H9 (cell line): ENCODE measurements around the gene MPZL3. TPM values are rescaled to one million over a fixed set of nuclear protein-coding genes. Genes with fewer than 3 reads are reported as not detected.

Source experiments
- DNase-seq: peaks from one replicate; pipeline ENCODE4 v3.0.0-alpha.2; 2017
- H2AFZ ChIP-seq: one replicate; pipeline ENCODE4 v1.6.1; 2013; ENCODE audit warnings: mild to moderate bottlenecking, low read length, control low read depth, moderate library complexity
- H2AK5ac ChIP-seq: 2 replicates; pipeline ENCODE4 v1.6.1; 2013; ENCODE audit warnings: low read length, control low read depth, mixed read lengths; ENCODE audit not compliant: insufficient read length
- H2BK120ac ChIP-seq: one replicate; pipeline ENCODE4 v1.6.1; 2013; ENCODE audit warnings: low read depth, mild to moderate bottlenecking, low read length, control low read depth, inconsistent platforms; ENCODE audit not compliant: poor library complexity, severe bottlenecking
- H2BK12ac ChIP-seq: 2 replicates; pipeline ENCODE4 v1.6.1; 2013; ENCODE audit warnings: low read length, control low read depth, mixed read lengths, low read depth; ENCODE audit not compliant: insufficient read length
- H2BK15ac ChIP-seq: 2 replicates; pipeline ENCODE4 v1.6.1; 2013; ENCODE audit warnings: low read depth, low read length, control low read depth
- H2BK20ac ChIP-seq: one replicate; pipeline ENCODE4 v1.6.1; 2013; ENCODE audit warnings: low read depth, mild to moderate bottlenecking, low read length, control low read depth, inconsistent platforms; ENCODE audit not compliant: poor library complexity, severe bottlenecking
- H2BK5ac ChIP-seq: 2 replicates; pipeline ENCODE4 v1.6.1; 2013; ENCODE audit warnings: low read length, control low read depth, mixed read lengths; ENCODE audit not compliant: insufficient read length
- H3K14ac ChIP-seq: 2 replicates; pipeline ENCODE4 v1.6.1; 2013; ENCODE audit warnings: low read length, control low read depth; ENCODE audit not compliant: insufficient read depth
- H3K18ac ChIP-seq: 2 replicates; pipeline ENCODE4 v1.6.1; 2013; ENCODE audit warnings: low read depth, mild to moderate bottlenecking, mixed read lengths, low read length, control low read depth; ENCODE audit not compliant: insufficient read length
- H3K23ac ChIP-seq: 2 replicates; pipeline ENCODE4 v1.6.1; 2013; ENCODE audit warnings: low read length, control low read depth, mixed read lengths, low read depth; ENCODE audit not compliant: insufficient read length
- H3K23me2 ChIP-seq: 2 replicates; pipeline ENCODE4 v1.6.1; 2013; ENCODE audit warnings: low read depth, mild to moderate bottlenecking, mixed read lengths, low read length, control low read depth; ENCODE audit not compliant: insufficient read length, poor library complexity, severe bottlenecking
- H3K27ac ChIP-seq: 2 replicates; pipeline ENCODE4 v1.5.1; 2013; ENCODE audit warnings: low read length, control low read depth, mixed read lengths, low read depth; ENCODE audit not compliant: insufficient read length
- H3K27me3 ChIP-seq: 2 replicates; pipeline ENCODE4 v1.6.1; 2013; ENCODE audit warnings: low read length, control low read depth, inconsistent platforms; ENCODE audit not compliant: insufficient read depth
- H3K4ac ChIP-seq: 2 replicates; pipeline ENCODE4 v1.6.1; 2013; ENCODE audit warnings: low read depth, mild to moderate bottlenecking, control low read depth, inconsistent platforms, low read length, moderate library complexity
- H3K4me1 ChIP-seq: 2 replicates; pipeline ENCODE4 v1.6.1; 2013; ENCODE audit warnings: low read length, control low read depth, inconsistent platforms; ENCODE audit not compliant: insufficient read depth
- H3K4me2 ChIP-seq: 2 replicates; pipeline ENCODE4 v1.6.1; 2013; ENCODE audit warnings: low read length, control low read depth, mixed read lengths; ENCODE audit not compliant: insufficient read length, insufficient read depth
- H3K56ac ChIP-seq: 2 replicates; pipeline ENCODE4 v1.6.1; 2013; ENCODE audit warnings: low read depth, mild to moderate bottlenecking, mixed read lengths, low read length, control low read depth; ENCODE audit not compliant: insufficient read length
- H3K79me1 ChIP-seq: 2 replicates; pipeline ENCODE4 v1.6.1; 2013; ENCODE audit warnings: low read depth, mild to moderate bottlenecking, moderate library complexity, low read length, control low read depth, inconsistent platforms; ENCODE audit not compliant: insufficient read depth, poor library complexity, severe bottlenecking
- H3K79me2 ChIP-seq: 2 replicates; pipeline ENCODE4 v1.6.1; 2013; ENCODE audit warnings: low read length, control low read depth, inconsistent platforms; ENCODE audit not compliant: insufficient read depth
- H3K9ac ChIP-seq: 2 replicates; pipeline ENCODE4 v1.6.1; 2013; ENCODE audit warnings: low read length, control low read depth, mixed read lengths; ENCODE audit not compliant: insufficient read length; ENCODE audit errors: extremely low read depth
- H3K9me3 ChIP-seq: one replicate; pipeline ENCODE4 v1.6.1; 2013; ENCODE audit warnings: low read depth, low read length, inconsistent platforms; ENCODE audit not compliant: control insufficient read depth
- H3T11ph ChIP-seq: one replicate; pipeline ENCODE4 v1.6.1; 2013; ENCODE audit warnings: mild to moderate bottlenecking, low read length, control low read depth, inconsistent platforms
- H4K20me1 ChIP-seq: one replicate; pipeline ENCODE4 v1.6.1; 2013; ENCODE audit not compliant: control insufficient read depth, insufficient read length, insufficient read depth
- H4K5ac ChIP-seq: 2 replicates; pipeline ENCODE4 v1.6.1; 2013; ENCODE audit warnings: low read depth, mild to moderate bottlenecking, mixed read lengths, low read length, control low read depth; ENCODE audit not compliant: insufficient read length
- H4K8ac ChIP-seq: replicated peaks from 2 replicates; pipeline ENCODE4 v1.6.1; 2013; ENCODE audit warnings: low read length, control low read depth, mixed read lengths, low read depth; ENCODE audit not compliant: insufficient read length
- H4K91ac ChIP-seq: 2 replicates; pipeline ENCODE4 v1.6.1; 2013; ENCODE audit warnings: low read depth, mild to moderate bottlenecking, moderate library complexity, mixed read lengths, low read length, control low read depth; ENCODE audit not compliant: insufficient read length
- H3K27ac Mint-ChIP-seq, 3 experiments: 2 replicates in 2 of 3; 3 replicates in 1 of 3; pipeline ENCODE4 v1.8.0; 2020 to 2021; ENCODE audit warnings: mixed read lengths in 3 of 3, mild to moderate bottlenecking in 1 of 3, moderate library complexity in 1 of 3
- H3K27me3 Mint-ChIP-seq: 2 replicates; pipeline ENCODE4 v1.8.0; 2021; ENCODE audit warnings: low read depth, mild to moderate bottlenecking, moderate library complexity, mixed read lengths
- H3K36me3 Mint-ChIP-seq, 3 experiments: 2 replicates in 2 of 3; 3 replicates in 1 of 3; pipeline ENCODE4 v1.8.0; 2020 to 2021; ENCODE audit warnings: low read depth in 3 of 3, mixed read lengths in 3 of 3; ENCODE audit not compliant: insufficient read depth in 1 of 3
- H3K4me1 Mint-ChIP-seq, 2 experiments: 2 replicates each; pipeline ENCODE4 v1.8.0; 2020; ENCODE audit warnings: mixed read lengths in 2 of 2
- H3K4me3 Mint-ChIP-seq, 2 experiments: 2 replicates in 1 of 2; 3 replicates in 1 of 2; pipeline ENCODE4 v1.8.0; 2020 to 2021; ENCODE audit warnings: mild to moderate bottlenecking in 2 of 2, mixed read lengths in 2 of 2, moderate library complexity in 1 of 2
- H3K9me3 Mint-ChIP-seq, 2 experiments: 2 replicates in 1 of 2; 3 replicates in 1 of 2; pipeline ENCODE4 v1.8.0; 2020; ENCODE audit warnings: mild to moderate bottlenecking in 2 of 2, mixed read lengths in 2 of 2, moderate library complexity in 1 of 2
- CTCF ChIP-seq: fragments of 200-600 bp; sonication (generic); conservative IDR thresholded peaks from 3 replicates; pipeline ENCODE4 v1.8.0; 2021; ENCODE audit warnings: antibody characterized with exemption, mild to moderate bottlenecking
- WGBS: extraction: QIAGEN DNeasy Blood & Tissue Kit; methylation state at CpG from one replicate; pipeline ENCODE4 v1.1.7; 2013; ENCODE audit warnings: missing lambda C conversion rate, low lambda C conversion rate, mixed read lengths; ENCODE audit not compliant: insufficient read length; ENCODE audit errors: extremely low coverage; 5-methylcytosine and 5-hydroxymethylcytosine counted together
- total RNA-seq: library from RNA; stranded (reverse); gene quantifications from 2 replicates; pipeline ENCODE4 v1.2.1, GENCODE V29; 2021

The MPZL3 gene
- total RNA-seq, 1 experiment from 2014 or later, result 2.6 TPM

- Histone ChIP-seq H3K23ac (no peak overlapping the region), H2BK20ac (peak overlapping the region; percentile 32), H3K27ac (no peak overlapping the region), H2BK15ac (no peak overlapping the region), H3T11ph (no peak overlapping the region), H4K8ac (no peak overlapping the region), H4K91ac (no peak overlapping the region), H2BK5ac (no peak overlapping the region), H3K79me1 (no peaks in the 10 kb centered on the region), H3K79me2 (no peaks in the 10 kb centered on the region), H3K9ac (no peak overlapping the region), H4K5ac (no peak overlapping the region), H2AK5ac (no peak overlapping the region), H4K20me1 (no peaks in the 10 kb centered on the region), H3K27me3 (no peaks in the 10 kb centered on the region), H2BK12ac (no peak overlapping the region), H2BK120ac (no peak overlapping the region), H3K4me1 (no peaks in the 10 kb centered on the region), H3K4ac (no peak overlapping the region), H3K4me2 (no peak overlapping the region), H3K14ac (no peak overlapping the region), H2AFZ (no peak overlapping the region), H3K56ac (no peak overlapping the region), H3K23me2 (no peaks in the 10 kb centered on the region), H3K9me3 (no peaks in the 10 kb centered on the region), H3K18ac (no peak overlapping the region)
- H3K9me3 Mint-ChIP-seq, result peaks cover 11 to 13% of the 10 kb centered on the region in 2 experiments
- no peak for DNase-seq
- peaks cover 35% of the 10 kb centered on the region for H3K27me3 Mint-ChIP-seq
- peaks cover 3 to 6% of the 10 kb centered on the region in 2 experiments; a peak in 1 of 4 replicates for H3K4me1 Mint-ChIP-seq
- no peak overlapping the region for H3K4me3 Mint-ChIP-seq
- WGBS, result no CpG with 5 or more reads among the region's 6 CpGs
- TF ChIP-seq CTCF, result no peak
- H3K27ac Mint-ChIP-seq, result no peak overlapping the region
- peaks cover 0 to 7% (median 4%) of the 10 kb centered on the region in 3 experiments; a peak in 4 of 7 replicates for H3K36me3 Mint-ChIP-seq
These were observed 65.6 kb downstream of the MPZL3 start for GRCh38 chr11:118186346-118187107.
